ENCODE results near the gene LIPM.

LIPM gene

GRCh38 chr10:88840104-88840503 is 37.6 kb downstream of the LIPM start:
- DNase-seq (ENCODE audit: low read depth), result no peak

- DNase-seq (ENCODE audit: low read depth), result no peak
Observed at GRCh38 chr10:88840881-88841280, 38.4 kb downstream of the LIPM start.

GRCh38 chr10:88841316-88842111 is 39.0 kb downstream of the LIPM start:
- DNase-seq (ENCODE audit: low read depth), result no peak

GRCh38 chr10:88843171-88843570 is 40.6 kb downstream of the LIPM start:
- no peak for DNase-seq (ENCODE audit: low read depth)

GRCh38 chr10:88848499-88848898 is 46.0 kb downstream of the LIPM start:
- peak; percentile 17 for DNase-seq (ENCODE audit: low read depth)

GRCh38 chr10:88849234-88849633 is 46.7 kb downstream of the LIPM start:
- no peak for DNase-seq (ENCODE audit: low read depth)

- DNase-seq (ENCODE audit: low read depth), result no peak
Observed at GRCh38 chr10:88850712-88851111, 48.2 kb downstream of the LIPM start.

GRCh38 chr10:88851706-88852105 is 49.2 kb downstream of the LIPM start, which contains the start of gene ANKRD22:
Gene ANKRD22, minus strand, starts transcription at chr10:88851844. Its CDS starts 237 bp downstream, at chr10:88851607.
- no peak for DNase-seq (ENCODE audit: low read depth)

- no peak for DNase-seq (ENCODE audit: low read depth)
Observed at GRCh38 chr10:88852327-88852726, 49.8 kb downstream of the LIPM start.

- no peak for DNase-seq (ENCODE audit: low read depth)
Observed at GRCh38 chr10:88853155-88853881, 50.8 kb downstream of the LIPM start.

- no peak for DNase-seq (ENCODE audit: low read depth)
Observed at GRCh38 chr10:88854684-88855083, 52.2 kb downstream of the LIPM start.

GRCh38 chr10:88857831-88858230 is 55.3 kb downstream of the LIPM start:
- no peak for DNase-seq (ENCODE audit: low read depth)

- DNase-seq (ENCODE audit: low read depth), result no peak
Observed at GRCh38 chr10:88858491-88858890, 56.0 kb downstream of the LIPM start.

- no peak for DNase-seq (ENCODE audit: low read depth)
Observed at GRCh38 chr10:88861036-88861435, 58.5 kb downstream of the LIPM start.

- no peak for DNase-seq (ENCODE audit: low read depth)
Observed at GRCh38 chr10:88865281-88865876, 62.8 kb downstream of the LIPM start.

- no peak for DNase-seq (ENCODE audit: low read depth)
Observed at GRCh38 chr10:88866454-88866853, 63.9 kb downstream of the LIPM start.

GRCh38 chr10:88870089-88870488 is 67.6 kb downstream of the LIPM start:
- DNase-seq (ENCODE audit: low read depth), result no peak

Data from HS-27A (cell line).